Stimulated activated CD4-positive, alpha-beta T cell treated with anti-CD3 and anti-CD28 coated beads, Interleukin-1b, Interleukin-23, amount 100 ng/mL, for 48 hours (primary cell): Measurements from ENCODE around the gene EFCAB3.
"Not testable (repeated sequence)": the region's sequence is repeated elsewhere in the genome, so short reads cannot be mapped to it uniquely, and the experiment has no call there.

Source experiments
- DNase-seq: peaks from one replicate; pipeline ENCODE4 v3.0.0-alpha.2; 2020

Gene EFCAB3

DNA sequence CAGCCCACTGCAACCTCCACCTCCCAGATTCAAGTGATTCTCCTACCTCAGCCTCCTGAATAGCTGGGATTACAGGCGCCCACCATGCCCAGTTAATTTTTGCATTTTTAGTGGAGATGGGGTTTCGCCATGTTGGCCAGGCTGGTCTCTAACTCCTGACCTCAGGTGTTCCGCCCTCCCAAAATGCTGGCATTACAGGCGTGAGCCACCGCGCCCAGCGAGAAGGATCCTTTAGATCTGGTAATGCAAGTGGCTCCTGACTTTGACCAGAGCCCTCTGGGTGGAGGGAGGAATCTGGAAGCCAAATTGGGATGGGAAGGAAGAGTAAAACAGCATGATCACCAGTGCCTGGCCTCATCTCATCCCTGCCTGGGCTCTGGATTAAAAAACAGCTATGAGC lies 84.9 kb downstream of the EFCAB3 start:
- DNase-seq: not testable (repeated sequence)
